H9 (cell line): ENCODE data around the gene XXYLT1. TPM values are rescaled to one million over a fixed set of nuclear protein-coding genes. Genes with fewer than 3 reads are reported as not detected.

ENCODE experiments used
- DNase-seq: peaks from one replicate; pipeline ENCODE4 v3.0.0-alpha.2; 2017
- H2AFZ ChIP-seq: one replicate; pipeline ENCODE4 v1.6.1; 2013; ENCODE audit warnings: mild to moderate bottlenecking, low read length, control low read depth, moderate library complexity
- H2AK5ac ChIP-seq: 2 replicates; pipeline ENCODE4 v1.6.1; 2013; ENCODE audit warnings: low read length, control low read depth, mixed read lengths; ENCODE audit not compliant: insufficient read length
- H2BK120ac ChIP-seq: one replicate; pipeline ENCODE4 v1.6.1; 2013; ENCODE audit warnings: low read depth, mild to moderate bottlenecking, low read length, control low read depth, inconsistent platforms; ENCODE audit not compliant: poor library complexity, severe bottlenecking
- H2BK12ac ChIP-seq: 2 replicates; pipeline ENCODE4 v1.6.1; 2013; ENCODE audit warnings: low read length, control low read depth, mixed read lengths, low read depth; ENCODE audit not compliant: insufficient read length
- H2BK15ac ChIP-seq: 2 replicates; pipeline ENCODE4 v1.6.1; 2013; ENCODE audit warnings: low read depth, low read length, control low read depth
- H2BK20ac ChIP-seq: one replicate; pipeline ENCODE4 v1.6.1; 2013; ENCODE audit warnings: low read depth, mild to moderate bottlenecking, low read length, control low read depth, inconsistent platforms; ENCODE audit not compliant: poor library complexity, severe bottlenecking
- H2BK5ac ChIP-seq: 2 replicates; pipeline ENCODE4 v1.6.1; 2013; ENCODE audit warnings: low read length, control low read depth, mixed read lengths; ENCODE audit not compliant: insufficient read length
- H3K14ac ChIP-seq: 2 replicates; pipeline ENCODE4 v1.6.1; 2013; ENCODE audit warnings: low read length, control low read depth; ENCODE audit not compliant: insufficient read depth
- H3K18ac ChIP-seq: 2 replicates; pipeline ENCODE4 v1.6.1; 2013; ENCODE audit warnings: low read depth, mild to moderate bottlenecking, mixed read lengths, low read length, control low read depth; ENCODE audit not compliant: insufficient read length
- H3K23ac ChIP-seq: 2 replicates; pipeline ENCODE4 v1.6.1; 2013; ENCODE audit warnings: low read length, control low read depth, mixed read lengths, low read depth; ENCODE audit not compliant: insufficient read length
- H3K23me2 ChIP-seq: 2 replicates; pipeline ENCODE4 v1.6.1; 2013; ENCODE audit warnings: low read depth, mild to moderate bottlenecking, mixed read lengths, low read length, control low read depth; ENCODE audit not compliant: insufficient read length, poor library complexity, severe bottlenecking
- H3K27ac ChIP-seq: 2 replicates; pipeline ENCODE4 v1.5.1; 2013; ENCODE audit warnings: low read length, control low read depth, mixed read lengths, low read depth; ENCODE audit not compliant: insufficient read length
- H3K27me3 ChIP-seq: 2 replicates; pipeline ENCODE4 v1.6.1; 2013; ENCODE audit warnings: low read length, control low read depth, inconsistent platforms; ENCODE audit not compliant: insufficient read depth
- H3K4ac ChIP-seq: 2 replicates; pipeline ENCODE4 v1.6.1; 2013; ENCODE audit warnings: low read depth, mild to moderate bottlenecking, control low read depth, inconsistent platforms, low read length, moderate library complexity
- H3K4me1 ChIP-seq: 2 replicates; pipeline ENCODE4 v1.6.1; 2013; ENCODE audit warnings: low read length, control low read depth, inconsistent platforms; ENCODE audit not compliant: insufficient read depth
- H3K4me2 ChIP-seq: 2 replicates; pipeline ENCODE4 v1.6.1; 2013; ENCODE audit warnings: low read length, control low read depth, mixed read lengths; ENCODE audit not compliant: insufficient read length, insufficient read depth
- H3K56ac ChIP-seq: 2 replicates; pipeline ENCODE4 v1.6.1; 2013; ENCODE audit warnings: low read depth, mild to moderate bottlenecking, mixed read lengths, low read length, control low read depth; ENCODE audit not compliant: insufficient read length
- H3K79me1 ChIP-seq: 2 replicates; pipeline ENCODE4 v1.6.1; 2013; ENCODE audit warnings: low read depth, mild to moderate bottlenecking, moderate library complexity, low read length, control low read depth, inconsistent platforms; ENCODE audit not compliant: insufficient read depth, poor library complexity, severe bottlenecking
- H3K79me2 ChIP-seq: 2 replicates; pipeline ENCODE4 v1.6.1; 2013; ENCODE audit warnings: low read length, control low read depth, inconsistent platforms; ENCODE audit not compliant: insufficient read depth
- H3K9ac ChIP-seq: 2 replicates; pipeline ENCODE4 v1.6.1; 2013; ENCODE audit warnings: low read length, control low read depth, mixed read lengths; ENCODE audit not compliant: insufficient read length; ENCODE audit errors: extremely low read depth
- H3K9me3 ChIP-seq: one replicate; pipeline ENCODE4 v1.6.1; 2013; ENCODE audit warnings: low read depth, low read length, inconsistent platforms; ENCODE audit not compliant: control insufficient read depth
- H3T11ph ChIP-seq: one replicate; pipeline ENCODE4 v1.6.1; 2013; ENCODE audit warnings: mild to moderate bottlenecking, low read length, control low read depth, inconsistent platforms
- H4K20me1 ChIP-seq: one replicate; pipeline ENCODE4 v1.6.1; 2013; ENCODE audit not compliant: control insufficient read depth, insufficient read length, insufficient read depth
- H4K5ac ChIP-seq: 2 replicates; pipeline ENCODE4 v1.6.1; 2013; ENCODE audit warnings: low read depth, mild to moderate bottlenecking, mixed read lengths, low read length, control low read depth; ENCODE audit not compliant: insufficient read length
- H4K8ac ChIP-seq: replicated peaks from 2 replicates; pipeline ENCODE4 v1.6.1; 2013; ENCODE audit warnings: low read length, control low read depth, mixed read lengths, low read depth; ENCODE audit not compliant: insufficient read length
- H4K91ac ChIP-seq: 2 replicates; pipeline ENCODE4 v1.6.1; 2013; ENCODE audit warnings: low read depth, mild to moderate bottlenecking, moderate library complexity, mixed read lengths, low read length, control low read depth; ENCODE audit not compliant: insufficient read length
- H3K27ac Mint-ChIP-seq, 3 experiments: 2 replicates in 2 of 3; 3 replicates in 1 of 3; pipeline ENCODE4 v1.8.0; 2020 to 2021; ENCODE audit warnings: mixed read lengths in 3 of 3, mild to moderate bottlenecking in 1 of 3, moderate library complexity in 1 of 3
- H3K27me3 Mint-ChIP-seq: 2 replicates; pipeline ENCODE4 v1.8.0; 2021; ENCODE audit warnings: low read depth, mild to moderate bottlenecking, moderate library complexity, mixed read lengths
- H3K36me3 Mint-ChIP-seq, 3 experiments: 2 replicates in 2 of 3; 3 replicates in 1 of 3; pipeline ENCODE4 v1.8.0; 2020 to 2021; ENCODE audit warnings: low read depth in 3 of 3, mixed read lengths in 3 of 3; ENCODE audit not compliant: insufficient read depth in 1 of 3
- H3K4me1 Mint-ChIP-seq, 2 experiments: 2 replicates each; pipeline ENCODE4 v1.8.0; 2020; ENCODE audit warnings: mixed read lengths in 2 of 2
- H3K4me3 Mint-ChIP-seq, 2 experiments: 2 replicates in 1 of 2; 3 replicates in 1 of 2; pipeline ENCODE4 v1.8.0; 2020 to 2021; ENCODE audit warnings: mild to moderate bottlenecking in 2 of 2, mixed read lengths in 2 of 2, moderate library complexity in 1 of 2
- H3K9me3 Mint-ChIP-seq, 2 experiments: 2 replicates in 1 of 2; 3 replicates in 1 of 2; pipeline ENCODE4 v1.8.0; 2020; ENCODE audit warnings: mild to moderate bottlenecking in 2 of 2, mixed read lengths in 2 of 2, moderate library complexity in 1 of 2
- CTCF ChIP-seq: fragments of 200-600 bp; sonication (generic); conservative IDR thresholded peaks from 3 replicates; pipeline ENCODE4 v1.8.0; 2021; ENCODE audit warnings: antibody characterized with exemption, mild to moderate bottlenecking
- WGBS: extraction: QIAGEN DNeasy Blood & Tissue Kit; methylation state at CpG from one replicate; pipeline ENCODE4 v1.1.7; 2013; ENCODE audit warnings: missing lambda C conversion rate, low lambda C conversion rate, mixed read lengths; ENCODE audit not compliant: insufficient read length; ENCODE audit errors: extremely low coverage; 5-methylcytosine and 5-hydroxymethylcytosine counted together
- total RNA-seq: library from RNA; stranded (reverse); gene quantifications from 2 replicates; pipeline ENCODE4 v1.2.1, GENCODE V29; 2021

XXYLT1 gene
- total RNA-seq, 1 experiment from 2014 or later = 22.7 TPM

DNA sequence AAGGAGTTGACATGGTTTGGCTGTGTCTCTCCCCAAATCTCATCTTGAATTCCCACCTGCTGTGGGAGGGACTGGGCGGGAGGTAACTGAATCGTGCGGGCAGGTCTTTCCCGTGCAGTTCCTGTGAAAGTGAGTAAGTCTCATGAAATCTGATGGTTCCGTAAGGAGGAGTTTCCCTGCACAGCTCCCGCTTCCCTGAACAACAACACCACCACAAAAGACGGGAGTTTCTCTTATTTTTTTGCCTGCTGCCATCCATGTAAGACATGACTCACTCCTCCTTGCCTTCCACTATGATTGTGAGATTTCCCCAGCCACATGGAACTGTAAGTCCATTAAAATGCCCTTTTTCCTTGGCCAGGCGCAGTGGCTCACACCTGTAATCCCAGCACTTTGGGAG lies 22.7 kb downstream of the XXYLT1 start:
- H3K27ac Mint-ChIP-seq = no peak overlapping the region
- H2BK120ac ChIP-seq = no peak overlapping the region
- WGBS = no CpG with 5 or more reads among the region's 8 CpGs
- peaks cover 13 to 25% (median 25%) of the 10 kb centered on the region in 3 experiments; a peak in 6 of 7 replicates for H3K36me3 Mint-ChIP-seq
- no peak for DNase-seq
- no peak overlapping the region for H2BK15ac ChIP-seq
- peaks cover 6% of the 10 kb centered on the region; the same call in 1 of the 2 replicates for H3K79me2 ChIP-seq
- H3T11ph ChIP-seq = no peak overlapping the region
- no peak overlapping the region for H3K4ac ChIP-seq
- no peak overlapping the region for H2AFZ ChIP-seq
- no peak overlapping the region for H3K27ac ChIP-seq
- peaks cover 29 to 32% of the 10 kb centered on the region in 2 experiments for H3K4me1 Mint-ChIP-seq
- H3K27me3 ChIP-seq = no peaks in the 10 kb centered on the region
- H3K4me1 ChIP-seq = no peaks in the 10 kb centered on the region
- H3K14ac ChIP-seq = no peak overlapping the region
- no peak overlapping the region for H2BK12ac ChIP-seq
- H3K79me1 ChIP-seq = no peaks in the 10 kb centered on the region
- no peak overlapping the region for H4K5ac ChIP-seq
- no peak overlapping the region for H3K4me2 ChIP-seq
- no peak overlapping the region for H2BK5ac ChIP-seq
- H3K4me3 Mint-ChIP-seq = no peak overlapping the region
- no peak overlapping the region for H2BK20ac ChIP-seq
- no peak overlapping the region for H4K8ac ChIP-seq
- no peak overlapping the region for H3K56ac ChIP-seq
- 0 out of 5 replicates have a peak, but pooled peaks cover 0 to 3% of the 10 kb centered on the region in 2 experiments for H3K9me3 Mint-ChIP-seq
- H3K9ac ChIP-seq = no peak overlapping the region
- no peak overlapping the region for H3K23ac ChIP-seq
- no peaks in the 10 kb centered on the region for H3K23me2 ChIP-seq
- H4K91ac ChIP-seq = no peak overlapping the region
- no peak for TF ChIP-seq CTCF
- no peak overlapping the region for H3K18ac ChIP-seq
- H2AK5ac ChIP-seq = no peak overlapping the region
- H3K9me3 ChIP-seq = no peaks in the 10 kb centered on the region
- peaks cover 2% of the 10 kb centered on the region for H4K20me1 ChIP-seq
- no peaks in the 10 kb centered on the region; the same call in none of the 2 replicates for H3K27me3 Mint-ChIP-seq
